Head of caudate nucleus (tissue), 42 donors: Measurements from ENCODE around the gene LPIN3.

Experiments
- DNase-seq, 42 donors: peaks; one replicate each; pipeline versions ENCODE4 v3.0.0 to v3.0.0-alpha.2; 2020 to 2021; ENCODE audit warnings: mixed read lengths in 7 of 42
- intact Hi-C: fragments of 100-400 bp; cut with DNase I; formaldehyde crosslinking; loops from one replicate; pipeline ENCODE4 v1.15.0; 2022

The LPIN3 gene

GRCh38 chr20:41316602-41317545 lies 23.7 kb upstream of the LPIN3 start:
- DNase-seq, result peak; percentile 67 to 95 (median 87)
- intact Hi-C loops, result loop anchor here (5.0 kb wide), 1 partner anchor 70 kb away; no protein-coding TSS in a partner anchor

- peak; percentile 80 to 99 (median 97) for DNase-seq
- intact Hi-C loops, result loop anchor here (5.0 kb wide), 1 partner anchor 70 kb away; no protein-coding TSS in a partner anchor
Measured at GRCh38 chr20:41317546-41318270, 22.9 kb upstream of the LPIN3 start, which contains the start of gene ZHX3. Gene ZHX3, minus strand, starts transcription at chr20:41317731. Its CDS starts 112,815 bp downstream, at chr20:41204916.

GRCh38 chr20:41318271-41318649 lies 22.4 kb upstream of the LPIN3 start:
- intact Hi-C loops, result loop anchor here (5.0 kb wide), 1 partner anchor 71 kb away; no protein-coding TSS in a partner anchor
- peak in 1 of 42 donors; percentile 17 for DNase-seq

- no peak for DNase-seq
- intact Hi-C loops, result no loop called here
Measured at GRCh38 chr20:41320441-41320840, 20.2 kb upstream of the LPIN3 start.

GRCh38 chr20:41320976-41321375 lies 19.6 kb upstream of the LPIN3 start:
- intact Hi-C loops, result no loop called here
- DNase-seq, result peak in 1 of 42 donors; percentile 2

- no peak for DNase-seq
- intact Hi-C loops, result no loop called here
Measured at GRCh38 chr20:41327178-41327577, 13.4 kb upstream of the LPIN3 start.

GRCh38 chr20:41329435-41330342 lies 10.9 kb upstream of the LPIN3 start:
- intact Hi-C loops, result no loop called here
- peak in 19 of 42 donors; percentile 8 to 58 (median 33) for DNase-seq

- DNase-seq, result peak in 1 of 42 donors; percentile 21
- intact Hi-C loops, result no loop called here
Measured at GRCh38 chr20:41330343-41330720, 10.3 kb upstream of the LPIN3 start.

GRCh38 chr20:41330941-41331340 lies 9.7 kb upstream of the LPIN3 start:
- DNase-seq, result no peak

GRCh38 chr20:41331731-41332130 lies 8.9 kb upstream of the LPIN3 start:
- DNase-seq, result peak in 1 of 42 donors; percentile 18
- intact Hi-C loops, result no loop called here

More at GRCh38 chr20:41330941-41331340, 9.7 kb upstream of the LPIN3 start:
- intact Hi-C loops, result no loop called here

- DNase-seq, result no peak
- intact Hi-C loops, result no loop called here
Measured at GRCh38 chr20:41334036-41334435, 6.6 kb upstream of the LPIN3 start.

GRCh38 chr20:41334443-41335421 lies 5.9 kb upstream of the LPIN3 start:
- peak in 1 of 42 donors; percentile 15 for DNase-seq
- intact Hi-C loops, result no loop called here

GRCh38 chr20:41335591-41335990 lies 5.0 kb upstream of the LPIN3 start:
- DNase-seq, result peak in 1 of 42 donors; percentile 20
- intact Hi-C loops, result no loop called here

- no peak for DNase-seq
- intact Hi-C loops, result no loop called here
Measured at GRCh38 chr20:41336711-41337492, 3.7 kb upstream of the LPIN3 start.

GRCh38 chr20:41339957-41340326 lies 679 bp upstream of the LPIN3 start:
- intact Hi-C loops, result loop anchor here (5.0 kb wide), 2 partner anchors 88 to 168 kb away; no protein-coding TSS in a partner anchor
- peak; percentile 74 to 94 (median 86) for DNase-seq
